ENCODE data around the gene CTDSP1.

GRCh38 chr2:218363736-218364135 is 35.9 kb upstream of the CTDSP1 start:
- TF ChIP-seq YY1 (IDR thresholded peaks at IDR 0.05; ENCODE audit: insufficient read depth, insufficient read length) (no peak), ZNF274 (IDR thresholded peaks at IDR 0.05; ENCODE audit: low read depth, low read length) (no peak)

Data from NT2/D1 (cell line).